MCF 10A (cell line): ENCODE data around the gene PATJ. TPM values are rescaled to one million over a fixed set of nuclear protein-coding genes. Genes with fewer than 3 reads are reported as not detected.

Experiments used
- BruUV-seq: library from RNA; stranded (reverse); fragments of 400-500 nt; replicated peaks from 2 replicates; lab custom pipeline; 2021; lab: Mats Ljungman, UMichigan
- CTCF ChIA-PET: fragments of 300-600 bp; sonication (Branson Sonifier 250); formaldehyde crosslinking; extraction: SDS; loops from one replicate; lab custom pipeline; 2021; ENCODE audit warnings: antibody characterized with exemption, inconsistent platforms; lab: Yijun Ruan, JAX
- POLR2A ChIA-PET: fragments of 300-600, 350-650 bp; sonication (Branson Sonifier 250); formaldehyde crosslinking; extraction: SDS; loops from one replicate; lab custom pipeline; 2020; ENCODE audit warnings: antibody characterized with exemption, inconsistent platforms; lab: Yijun Ruan, JAX
- DNase-seq: peaks from one replicate; pipeline ENCODE4 v3.0.0-alpha.2; 2018; ENCODE audit not compliant: unreplicated experiment
- H3K27ac Mint-ChIP-seq: one replicate; pipeline ENCODE4 v1.8.0; 2022; ENCODE audit warnings: mild to moderate bottlenecking, low read depth, mixed read lengths; ENCODE audit not compliant: unreplicated experiment
- H3K27me3 Mint-ChIP-seq: one replicate; pipeline ENCODE4 v1.8.0; 2022; ENCODE audit warnings: mixed read lengths; ENCODE audit not compliant: insufficient read depth, unreplicated experiment
- H3K36me3 Mint-ChIP-seq: one replicate; pipeline ENCODE4 v1.8.0; 2022; ENCODE audit warnings: mild to moderate bottlenecking, moderate library complexity, mixed read lengths; ENCODE audit not compliant: insufficient read depth, unreplicated experiment
- H3K4me1 Mint-ChIP-seq: one replicate; pipeline ENCODE4 v1.8.0; 2022; ENCODE audit warnings: mixed read lengths; ENCODE audit not compliant: insufficient read depth, unreplicated experiment
- H3K4me3 Mint-ChIP-seq: one replicate; pipeline ENCODE4 v1.8.0; 2022; ENCODE audit warnings: mild to moderate bottlenecking, moderate library complexity, mixed read lengths; ENCODE audit not compliant: unreplicated experiment
- H3K9me3 Mint-ChIP-seq: one replicate; pipeline ENCODE4 v1.8.0; 2022; ENCODE audit warnings: mixed read lengths; ENCODE audit not compliant: unreplicated experiment
- CTCF ChIP-seq: fragments of 200-600 bp; IDR thresholded peaks from one replicate; pipeline ENCODE4 v1.8.0; 2022; ENCODE audit warnings: antibody characterized with exemption, mild to moderate bottlenecking; ENCODE audit not compliant: unreplicated experiment
- intact Hi-C: fragments of 100-400 bp; cut with micrococcal nuclease; formaldehyde crosslinking; loops from 2 replicates; pipeline ENCODE4 v1.14.1; 2022
- total RNA-seq: library from RNA; stranded (reverse); gene quantifications from 2 replicates; pipeline ENCODE4 v1.2.3, GENCODE V29; 2022

The PATJ gene
- total RNA-seq, 1 experiment from 2014 or later, result 28.7 TPM

- no peaks in the 10 kb centered on the region for H3K9me3 Mint-ChIP-seq
- POLR2A ChIA-PET, result interaction anchor here (0.9 kb wide), 1 partner anchor 14 kb away, joined by 3 read pairs; no protein-coding TSS in a partner anchor
- BruUV-seq, result no TSS peak
- TF ChIP-seq CTCF, result no peak
- peaks cover 10% of the 10 kb centered on the region for H3K36me3 Mint-ChIP-seq
- H3K27ac Mint-ChIP-seq, result no peak overlapping the region
- CTCF ChIA-PET, result no interaction called here
- peak; percentile 50 for DNase-seq
- intact Hi-C loops, result no loop called here
- H3K4me3 Mint-ChIP-seq, result no peak overlapping the region
- H3K27me3 Mint-ChIP-seq, result no peaks in the 10 kb centered on the region
- H3K4me1 Mint-ChIP-seq, result no peaks in the 10 kb centered on the region
These were observed 15.7 kb downstream of the PATJ start for GRCh38 chr1:61757950-61758349.

GRCh38 chr1:61770131-61770530, 27.9 kb downstream of the PATJ start:
- intact Hi-C loops, result no loop called here
- Mint-ChIP-seq H3K4me3 (no peak overlapping the region), H3K4me1 (no peaks in the 10 kb centered on the region), H3K27ac (no peak overlapping the region), H3K27me3 (no peaks in the 10 kb centered on the region), H3K36me3 (peaks cover 79% of the 10 kb centered on the region), H3K9me3 (no peaks in the 10 kb centered on the region)
- no peak for TF ChIP-seq CTCF
- no TSS peak for BruUV-seq
- ChIA-PET CTCF (interaction anchor here (1.7 kb wide), 1 partner anchor 10 kb away, joined by 4 read pairs; no protein-coding TSS in a partner anchor), POLR2A (interaction anchor here (0.6 kb wide), 1 partner anchor 28 kb away, joined by 3 read pairs; the partner anchor contains the start of gene PATJ)
- no peak for DNase-seq

GRCh38 chr1:61776091-61776490, 33.8 kb downstream of the PATJ start:
- Mint-ChIP-seq H3K4me1 (no peaks in the 10 kb centered on the region), H3K27me3 (no peaks in the 10 kb centered on the region), H3K27ac (no peak overlapping the region), H3K36me3 (peaks cover 66% of the 10 kb centered on the region), H3K9me3 (no peaks in the 10 kb centered on the region), H3K4me3 (no peak overlapping the region)
- intact Hi-C loops, result no loop called here
- BruUV-seq, result no TSS peak
- CTCF ChIA-PET, result interaction anchor here (0.7 kb wide), 1 partner anchor 718 kb away, joined by 3 read pairs; no protein-coding TSS in a partner anchor
- no peak for DNase-seq
- TF ChIP-seq CTCF, result no peak
- POLR2A ChIA-PET, result interaction anchor here (0.8 kb wide), 1 partner anchor 51 kb away, joined by 3 read pairs; the partner anchor contains the start of gene TM2D1

GRCh38 chr1:61779231-61779630, 37.0 kb downstream of the PATJ start:
- POLR2A ChIA-PET, result interaction anchor here (0.9 kb wide), 2 partner anchors 15 to 16 kb away, joined by 3 read pairs; no protein-coding TSS in a partner anchor
- Mint-ChIP-seq H3K4me3 (no peak overlapping the region), H3K36me3 (peaks cover 48% of the 10 kb centered on the region), H3K4me1 (no peaks in the 10 kb centered on the region), H3K27ac (no peak overlapping the region), H3K27me3 (no peaks in the 10 kb centered on the region), H3K9me3 (no peaks in the 10 kb centered on the region)
- intact Hi-C loops, result no loop called here
- no peak for TF ChIP-seq CTCF
- DNase-seq, result no peak
- BruUV-seq, result no TSS peak
- CTCF ChIA-PET, result interaction anchor here (0.7 to 1.4 kb wide), 2 partner anchors 10 to 1475 kb away, joined by 4 read pairs; no protein-coding TSS in a partner anchor
